CD14-positive monocyte (primary cell): ENCODE measurements around the gene PARVB. TPM values are rescaled to one million over a fixed set of nuclear protein-coding genes. Genes with fewer than 3 reads are reported as not detected.

ENCODE experiments used
- DNase-seq, 3 donors: peaks; one replicate each; pipeline ENCODE4 v3.0.0-alpha.2; 2011 to 2022
- H2AFZ ChIP-seq: 2 replicates; pipeline ENCODE4 v1.6.0; 2012; ENCODE audit warnings: mild to moderate bottlenecking, low read depth, low read length, inconsistent platforms; ENCODE audit not compliant: insufficient read depth, poor library complexity, severe bottlenecking
- H3K27ac ChIP-seq, 2 donors: 1 replicate in 1 of 2; 2 replicates in 1 of 2; pipeline ENCODE4 v1.5.1; 2012 to 2013; ENCODE audit warnings: low read length in 2 of 2, control low read depth in 1 of 2, inconsistent platforms in 1 of 2, low read depth in 1 of 2, mild to moderate bottlenecking in 1 of 2
- H3K27me3 ChIP-seq, 2 donors: one replicate each; pipeline versions ENCODE4 v1.6.0 to v1.6.1; 2011 to 2013; ENCODE audit warnings: low read length in 2 of 2; ENCODE audit not compliant: control insufficient read depth in 2 of 2, insufficient read depth in 2 of 2
- H3K36me3 ChIP-seq, 2 donors: replicated peaks in 1 of 2; 1 replicate in 1 of 2; 2 replicates in 1 of 2; pipeline versions ENCODE4 v1.5.1 to v1.6.1; 2012 to 2013; ENCODE audit warnings: low read length in 2 of 2, control low read depth in 1 of 2, inconsistent platforms in 1 of 2, mild to moderate bottlenecking in 1 of 2; ENCODE audit not compliant: insufficient read depth in 2 of 2, control insufficient read depth in 1 of 2
- H3K4me1 ChIP-seq, 2 donors: 1 replicate in 1 of 2; 2 replicates in 1 of 2; pipeline versions ENCODE4 v1.5.1 to v1.6.1; 2012 to 2013; ENCODE audit warnings: low read length in 2 of 2, control low read depth in 1 of 2, inconsistent platforms in 1 of 2, mild to moderate bottlenecking in 1 of 2, moderate library complexity in 1 of 2; ENCODE audit not compliant: insufficient read depth in 2 of 2, control insufficient read depth in 1 of 2
- H3K4me2 ChIP-seq: replicated peaks from 2 replicates; pipeline ENCODE3; 2012; ENCODE audit warnings: low read length, moderate library complexity, mild to moderate bottlenecking; ENCODE audit not compliant: poor library complexity, severe bottlenecking; ENCODE audit errors: extremely low read depth
- H3K4me3 ChIP-seq, 3 experiments: fragments of 200-600 bp in 1 of 3; sonication (generic) in 1 of 3; replicated peaks in 1 of 3; 1 replicate in 2 of 3; 2 replicates in 1 of 3; pipeline ENCODE4 v1.5.1; 2011 to 2013; ENCODE audit warnings: low read length in 3 of 3, mild to moderate bottlenecking in 3 of 3, control low read depth in 2 of 3, low read depth in 2 of 3, inconsistent platforms in 1 of 3, moderate library complexity in 1 of 3
- H3K79me2 ChIP-seq: 2 replicates; pipeline ENCODE4 v1.6.0; 2012; ENCODE audit warnings: mild to moderate bottlenecking, control low read depth, inconsistent platforms, low read length, moderate library complexity; ENCODE audit not compliant: insufficient read depth
- H3K9ac ChIP-seq: 2 replicates; pipeline ENCODE4 v1.6.0; 2017; ENCODE audit warnings: low read length, mild to moderate bottlenecking; ENCODE audit not compliant: insufficient read depth, poor library complexity, severe bottlenecking
- H3K9me3 ChIP-seq, 2 donors: replicated peaks in 1 of 2; 1 replicate in 1 of 2; 2 replicates in 1 of 2; pipeline versions ENCODE4 v1.5.1 to v1.6.1; 2012 to 2013; ENCODE audit warnings: low read length in 2 of 2, control low read depth in 1 of 2; ENCODE audit not compliant: control insufficient read depth in 1 of 2, insufficient read depth in 1 of 2
- H4K20me1 ChIP-seq: 2 replicates; pipeline ENCODE4 v1.6.0; 2012; ENCODE audit warnings: mild to moderate bottlenecking, low read length, control low read depth, moderate library complexity; ENCODE audit not compliant: insufficient read depth
- H3K27ac Mint-ChIP-seq, 7 donors: one replicate each; pipeline ENCODE4 v1.8.0; 2020; ENCODE audit warnings: mild to moderate bottlenecking in 7 of 7, mixed read lengths in 7 of 7, moderate library complexity in 6 of 7, inconsistent platforms in 2 of 7
- H3K27me3 Mint-ChIP-seq, 3 donors: one replicate each; pipeline ENCODE4 v1.8.0; 2021 to 2022; ENCODE audit warnings: low read depth in 3 of 3, mild to moderate bottlenecking in 3 of 3, mixed read lengths in 3 of 3, moderate library complexity in 3 of 3, inconsistent platforms in 1 of 3
- H3K36me3 Mint-ChIP-seq, 2 donors: one replicate each; pipeline ENCODE4 v1.8.0; 2020; ENCODE audit warnings: mixed read lengths in 2 of 2, inconsistent platforms in 1 of 2, mild to moderate bottlenecking in 1 of 2
- H3K4me1 Mint-ChIP-seq: one replicate; pipeline ENCODE4 v1.8.0; 2020; ENCODE audit warnings: mild to moderate bottlenecking, mixed read lengths
- H3K4me3 Mint-ChIP-seq, 2 donors: one replicate each; pipeline ENCODE4 v1.8.0; 2020; ENCODE audit warnings: mild to moderate bottlenecking in 2 of 2, mixed read lengths in 2 of 2, moderate library complexity in 1 of 2
- H3K9me3 Mint-ChIP-seq, 7 donors: one replicate each; pipeline ENCODE4 v1.8.0; 2020 to 2022; ENCODE audit warnings: mixed read lengths in 7 of 7, mild to moderate bottlenecking in 6 of 7, moderate library complexity in 6 of 7, inconsistent platforms in 2 of 7
- WGBS: methylation state at CpG from one replicate; pipeline ENCODE4 v1.1.5; 2013; ENCODE audit warnings: missing lambda C conversion rate; ENCODE audit not compliant: insufficient coverage; 5-methylcytosine and 5-hydroxymethylcytosine counted together
- intact Hi-C, 2 donors: fragments of 100-400 bp; cut with micrococcal nuclease; formaldehyde crosslinking; loops; one replicate each; pipeline versions ENCODE4 v1.15.0 to v1.15.1; 2023
- polyA plus RNA-seq, 3 donors: library from polyadenylated mRNA; depleted of rRNA in 1 of 3; unstranded in 2 of 3; stranded (reverse) in 1 of 3; fragments of 300-500 nt in 2 of 3; fragments of >200 nt in 1 of 3; fragmentation: Illumina TruSeq in 2 of 3; gene quantifications; 1 replicate in 2 of 3; 2 replicates in 1 of 3; pipeline ENCODE4 v1.2.3, GENCODE V29; 2012 to 2021
- TF ChIP-seq, protein P1 (sequence below): fragments of 200-600 bp; IDR thresholded peaks from one replicate; pipeline ENCODE4 v1.8.0; 2022; ENCODE audit warnings: antibody characterized with exemption, mild to moderate bottlenecking

PARVB gene
- polyA plus RNA-seq, 3 donors: 13.4 to 38.5 (median 17.9) TPM

DNA sequence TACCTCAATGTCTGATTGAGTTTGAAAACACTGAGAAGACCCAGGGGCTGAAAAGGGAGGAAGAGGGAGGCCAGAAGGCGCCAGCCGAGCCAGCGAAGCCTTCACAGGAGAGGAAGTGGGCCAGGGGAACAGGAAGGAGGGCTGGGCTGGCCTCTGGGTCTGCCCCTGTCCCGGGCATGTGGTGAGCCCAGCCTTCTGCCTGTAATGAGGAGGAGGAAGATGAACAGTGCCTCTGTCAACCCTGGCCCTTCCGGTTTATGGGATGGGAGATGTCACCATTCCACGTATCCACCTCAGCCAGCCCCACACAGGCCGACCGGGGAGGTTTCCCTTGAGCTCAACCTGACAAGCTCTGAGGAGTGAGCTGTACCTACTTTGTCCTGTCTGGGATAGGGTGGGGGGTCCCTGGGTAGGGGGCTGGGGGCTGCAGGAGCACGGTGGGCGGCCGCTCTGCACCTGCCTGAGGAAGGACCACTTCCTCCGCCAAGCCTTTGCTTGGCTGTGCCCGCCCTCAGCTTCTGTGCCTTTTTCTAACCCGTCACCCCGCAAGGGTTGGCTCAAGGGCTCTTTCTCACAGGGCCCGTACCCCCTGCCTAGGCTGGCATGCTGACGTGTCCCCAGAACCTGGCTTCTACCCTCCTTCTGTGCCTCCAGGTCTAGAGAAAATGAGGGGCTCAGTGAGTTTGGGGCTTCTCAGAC lies 158.6 kb downstream of the PARVB start:
- peaks cover 32 to 40% of the 10 kb centered on the region in 2 donors for H3K36me3 Mint-ChIP-seq
- intact Hi-C loops: loop anchor here (5.0 to 10.0 kb wide), 3 partner anchors 115 to 442 kb away; partner anchors contain the start of gene RTL6 (in 1 of the 2)

DNA sequence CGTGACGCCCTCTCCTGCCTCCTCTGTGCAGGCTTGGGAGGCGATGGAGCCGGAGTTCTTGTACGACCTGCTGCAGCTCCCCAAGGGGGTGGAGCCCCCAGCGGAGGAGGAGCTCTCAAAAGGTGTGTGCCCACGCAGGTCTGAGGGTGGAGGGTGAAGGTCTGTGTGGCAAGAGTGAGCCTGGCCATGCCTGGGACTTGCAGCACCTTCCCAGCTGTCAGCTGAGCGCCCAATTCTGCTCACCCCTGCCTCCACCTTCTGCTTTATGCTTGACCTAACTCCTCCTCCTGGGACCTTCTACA lies 159.1 kb downstream of the PARVB start:
- Mint-ChIP-seq H3K4me3 (peak overlapping the region; percentile 90 to 95), H3K27me3 (no peaks in the 10 kb centered on the region), H3K4me1 (peaks cover 35% of the 10 kb centered on the region), H3K9me3 (no peaks in the 10 kb centered on the region), H3K36me3 (peaks cover 33 to 45% of the 10 kb centered on the region in 2 donors), H3K27ac (peak overlapping the region; percentile 96 to 100 (median 98))
- H3K9me3 ChIP-seq: no peaks in the 10 kb centered on the region
- H3K4me3 ChIP-seq: peak overlapping the region; percentile 56 to 90 (median 86)
- peaks cover 36 to 50% of the 10 kb centered on the region in 2 donors for H3K36me3 ChIP-seq
- H3K27me3 ChIP-seq: no peaks in the 10 kb centered on the region
- peak overlapping the region; percentile 49 for H2AFZ ChIP-seq
- intact Hi-C loops: loop anchor here (5.0 to 10.0 kb wide), 3 partner anchors 116 to 442 kb away; partner anchors contain the start of gene RTL6 (in 1 of the 2)
- WGBS: 71% methylated on average over 5 of the region's 8 CpGs
- TF ChIP-seq, protein P1, sequence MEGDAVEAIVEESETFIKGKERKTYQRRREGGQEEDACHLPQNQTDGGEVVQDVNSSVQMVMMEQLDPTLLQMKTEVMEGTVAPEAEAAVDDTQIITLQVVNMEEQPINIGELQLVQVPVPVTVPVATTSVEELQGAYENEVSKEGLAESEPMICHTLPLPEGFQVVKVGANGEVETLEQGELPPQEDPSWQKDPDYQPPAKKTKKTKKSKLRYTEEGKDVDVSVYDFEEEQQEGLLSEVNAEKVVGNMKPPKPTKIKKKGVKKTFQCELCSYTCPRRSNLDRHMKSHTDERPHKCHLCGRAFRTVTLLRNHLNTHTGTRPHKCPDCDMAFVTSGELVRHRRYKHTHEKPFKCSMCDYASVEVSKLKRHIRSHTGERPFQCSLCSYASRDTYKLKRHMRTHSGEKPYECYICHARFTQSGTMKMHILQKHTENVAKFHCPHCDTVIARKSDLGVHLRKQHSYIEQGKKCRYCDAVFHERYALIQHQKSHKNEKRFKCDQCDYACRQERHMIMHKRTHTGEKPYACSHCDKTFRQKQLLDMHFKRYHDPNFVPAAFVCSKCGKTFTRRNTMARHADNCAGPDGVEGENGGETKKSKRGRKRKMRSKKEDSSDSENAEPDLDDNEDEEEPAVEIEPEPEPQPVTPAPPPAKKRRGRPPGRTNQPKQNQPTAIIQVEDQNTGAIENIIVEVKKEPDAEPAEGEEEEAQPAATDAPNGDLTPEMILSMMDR: no peak
- peak overlapping the region; percentile 93 to 97 for H3K27ac ChIP-seq
- H4K20me1 ChIP-seq: peaks cover 50% of the 10 kb centered on the region
- H3K9ac ChIP-seq: peak overlapping the region; percentile 95
- peak overlapping the region; percentile 97 for H3K4me2 ChIP-seq
- H3K79me2 ChIP-seq: peaks cover 77% of the 10 kb centered on the region
- DNase-seq: no peak
- H3K4me1 ChIP-seq: peaks cover 32 to 44% of the 10 kb centered on the region in 2 donors

More for the DNA sequence above, 158.6 kb downstream of the PARVB start:
- H3K4me2 ChIP-seq: peak overlapping the region; percentile 97
- peak overlapping the region; percentile 96 to 100 (median 98) for H3K27ac Mint-ChIP-seq
- peak overlapping the region; percentile 90 to 95 for H3K4me3 Mint-ChIP-seq
- H3K27me3 Mint-ChIP-seq: no peaks in the 10 kb centered on the region
- H3K79me2 ChIP-seq: peaks cover 77% of the 10 kb centered on the region
- peak overlapping the region; percentile 93 to 97 for H3K27ac ChIP-seq
- DNase-seq: peak; percentile 87 to 92 (median 88)
- H3K9me3 Mint-ChIP-seq: no peaks in the 10 kb centered on the region
- no peaks in the 10 kb centered on the region for H3K27me3 ChIP-seq
- H4K20me1 ChIP-seq: peaks cover 45% of the 10 kb centered on the region
- peak overlapping the region; percentile 82 for H2AFZ ChIP-seq
- peaks cover 35% of the 10 kb centered on the region for H3K4me1 Mint-ChIP-seq
- no peaks in the 10 kb centered on the region for H3K9me3 ChIP-seq
- H3K36me3 ChIP-seq: peaks cover 31 to 45% of the 10 kb centered on the region in 2 donors
- peak overlapping the region; percentile 95 for H3K9ac ChIP-seq
- TF ChIP-seq, protein P1: no peak
- WGBS: 29% methylated on average over 10 of the region's 17 CpGs
- H3K4me1 ChIP-seq: peaks cover 32 to 44% of the 10 kb centered on the region in 2 donors
- peak overlapping the region; percentile 56 to 90 (median 86) for H3K4me3 ChIP-seq
